GM19452 (cell line): ENCODE results near the gene DPYSL4.
"Not testable (repeated sequence)": the region's sequence is repeated elsewhere in the genome, so short reads cannot be mapped to it uniquely, and the experiment has no call there.

Experiments used
- ATAC-seq: cut with Tn5 transposase; IDR thresholded peaks from one replicate; pipeline ENCODE4 v1.9.1; 2021; ENCODE audit not compliant: unreplicated experiment

Gene DPYSL4

GRCh38 chr10:132205650-132206376 is 19.1 kb downstream of the DPYSL4 start:
- ATAC-seq: no peak

GRCh38 chr10:132206377-132206745 is 19.6 kb downstream of the DPYSL4 start:
- ATAC-seq: no peak

GRCh38 chr10:132206806-132207535 is 20.2 kb downstream of the DPYSL4 start:
- ATAC-seq: no peak

GRCh38 chr10:132207536-132208461 is 21.1 kb downstream of the DPYSL4 start:
- ATAC-seq: no peak

GRCh38 chr10:132208462-132209050 is 21.8 kb downstream of the DPYSL4 start:
- no peak for ATAC-seq

GRCh38 chr10:132209130-132209529 is 22.4 kb downstream of the DPYSL4 start:
- no peak for ATAC-seq

- no peak for ATAC-seq
Observed at GRCh38 chr10:132209978-132210530, 23.3 kb downstream of the DPYSL4 start.

GRCh38 chr10:132210766-132211165 is 24.0 kb downstream of the DPYSL4 start:
- no peak for ATAC-seq

- no peak for ATAC-seq
Observed at GRCh38 chr10:132211246-132211645, 24.5 kb downstream of the DPYSL4 start.

- ATAC-seq: no peak
Observed at GRCh38 chr10:132212816-132213215, 26.1 kb downstream of the DPYSL4 start.

GRCh38 chr10:132213917-132214316 is 27.2 kb downstream of the DPYSL4 start:
- ATAC-seq: no peak

GRCh38 chr10:132216441-132216840 is 29.7 kb downstream of the DPYSL4 start:
- not testable (repeated sequence) for ATAC-seq

- ATAC-seq: no peak
Observed at GRCh38 chr10:132219486-132219885, 32.7 kb downstream of the DPYSL4 start.

- ATAC-seq: no peak
Observed at GRCh38 chr10:132220061-132220460, 33.3 kb downstream of the DPYSL4 start.

GRCh38 chr10:132220996-132221395 is 34.2 kb downstream of the DPYSL4 start:
- not testable (repeated sequence) for ATAC-seq

GRCh38 chr10:132222726-132223125 is 36.0 kb downstream of the DPYSL4 start:
- no peak for ATAC-seq

- peak; percentile 66 for ATAC-seq
Observed at GRCh38 chr10:132223156-132223590, 36.4 kb downstream of the DPYSL4 start.

- no peak for ATAC-seq
Observed at GRCh38 chr10:132223611-132224342, 37.0 kb downstream of the DPYSL4 start.

- no peak for ATAC-seq
Observed at GRCh38 chr10:132224343-132225072, 37.8 kb downstream of the DPYSL4 start.
